Right lobe of liver (tissue), 4 donors: Measurements from ENCODE around the gene CAMTA1.

Experiments
- CTCF ChIP-seq, 4 donors: fragments of 200-600 bp in 3 of 4; fragments of 450-650 bp in 1 of 4; IDR thresholded peaks; one replicate each; pipeline versions ENCODE4 v1.5.1 to v1.8.0; 2016 to 2022; ENCODE audit warnings: antibody characterized with exemption in 4 of 4, mild to moderate bottlenecking in 2 of 4
- POLR2A ChIP-seq: fragments of 450-650 bp; IDR thresholded peaks from one replicate; pipeline ENCODE4 v1.6.1; 2017; ENCODE audit warnings: antibody characterized with exemption, mild to moderate bottlenecking
- donor health status: DM: no; HTN: no; CAD: no.
- donor health status: DM: no; HTN: no; CAD: no.
- donor health status: DM: no; HTN: yes; CAD: no.

DNA sequence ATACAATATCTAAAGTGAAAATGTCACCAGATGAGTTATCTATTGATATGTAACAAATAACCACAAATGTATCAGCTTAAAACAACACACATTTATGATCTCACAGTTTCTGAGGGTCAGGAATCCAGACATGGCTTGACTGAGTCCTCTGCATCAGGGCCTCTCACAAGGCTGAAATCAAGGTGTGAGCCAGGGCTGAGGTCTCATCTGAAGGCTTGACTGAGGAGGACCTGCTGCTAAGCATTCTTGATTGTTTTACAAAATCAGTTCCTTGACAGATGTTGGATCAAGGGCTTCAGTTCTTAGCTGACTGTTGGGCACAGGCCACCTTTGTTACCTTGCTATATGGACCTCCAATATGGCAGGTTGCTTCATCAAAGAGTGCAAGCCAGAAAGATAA, 483.7 kb downstream of the CAMTA1 start:
- TF ChIP-seq CTCF (IDR thresholded peaks at IDR 0.05): no peak
- TF ChIP-seq POLR2A: no peak
